GM18951 (cell line): Measurements from ENCODE around the gene FNDC3B.

Experiments
- POLR2A ChIP-seq: IDR thresholded peaks from 4 replicates; pipeline ENCODE4 v1.6.1; 2011; ENCODE audit warnings: mild to moderate bottlenecking; ENCODE audit not compliant: insufficient read length, insufficient read depth; ENCODE audit errors: extremely low read depth
- in situ Hi-C: fragments of 300-500 bp; cut with MboI; formaldehyde crosslinking; loops from one replicate; pipeline ENCODE4 v1.12.0; 2022; ENCODE audit warnings: low sequenced_read_pairs, mixed read lengths, inconsistent platforms; ENCODE audit not compliant: unreplicated experiment

FNDC3B gene

GRCh38 chr3:172151651-172152649 is 112.6 kb downstream of the FNDC3B start:
- no peak for TF ChIP-seq POLR2A
- in situ Hi-C loops: no loop called here

- no peak for TF ChIP-seq POLR2A
- in situ Hi-C loops: no loop called here
Observed at GRCh38 chr3:172152874-172153273, 113.5 kb downstream of the FNDC3B start.

- in situ Hi-C loops: no loop called here
- TF ChIP-seq POLR2A: no peak
Observed at GRCh38 chr3:172153335-172153861, 114.0 kb downstream of the FNDC3B start.

- in situ Hi-C loops: no loop called here
- no peak for TF ChIP-seq POLR2A
Observed at GRCh38 chr3:172154768-172155664, 115.6 kb downstream of the FNDC3B start.

- in situ Hi-C loops: no loop called here
- no peak for TF ChIP-seq POLR2A
Observed at GRCh38 chr3:172155897-172156585, 116.7 kb downstream of the FNDC3B start.

GRCh38 chr3:172156586-172156955 is 117.2 kb downstream of the FNDC3B start:
- in situ Hi-C loops: no loop called here

GRCh38 chr3:172157564-172158258 is 118.3 kb downstream of the FNDC3B start:
- TF ChIP-seq POLR2A: no peak
- in situ Hi-C loops: no loop called here

More at GRCh38 chr3:172156586-172156955, 117.2 kb downstream of the FNDC3B start:
- no peak for TF ChIP-seq POLR2A

GRCh38 chr3:172158741-172159140 is 119.4 kb downstream of the FNDC3B start:
- in situ Hi-C loops: no loop called here

GRCh38 chr3:172159376-172159775 is 120.0 kb downstream of the FNDC3B start:
- in situ Hi-C loops: no loop called here
- no peak for TF ChIP-seq POLR2A

More at GRCh38 chr3:172158741-172159140, 119.4 kb downstream of the FNDC3B start:
- TF ChIP-seq POLR2A: no peak

- TF ChIP-seq POLR2A: no peak
- in situ Hi-C loops: no loop called here
Observed at GRCh38 chr3:172159962-172160538, 120.7 kb downstream of the FNDC3B start.

GRCh38 chr3:172161133-172161789 is 121.9 kb downstream of the FNDC3B start:
- TF ChIP-seq POLR2A: no peak
- in situ Hi-C loops: no loop called here

- in situ Hi-C loops: no loop called here
- TF ChIP-seq POLR2A: no peak
Observed at GRCh38 chr3:172161959-172162358, 122.6 kb downstream of the FNDC3B start.
